ENCODE measurements around the gene INSIG1.

DNA sequence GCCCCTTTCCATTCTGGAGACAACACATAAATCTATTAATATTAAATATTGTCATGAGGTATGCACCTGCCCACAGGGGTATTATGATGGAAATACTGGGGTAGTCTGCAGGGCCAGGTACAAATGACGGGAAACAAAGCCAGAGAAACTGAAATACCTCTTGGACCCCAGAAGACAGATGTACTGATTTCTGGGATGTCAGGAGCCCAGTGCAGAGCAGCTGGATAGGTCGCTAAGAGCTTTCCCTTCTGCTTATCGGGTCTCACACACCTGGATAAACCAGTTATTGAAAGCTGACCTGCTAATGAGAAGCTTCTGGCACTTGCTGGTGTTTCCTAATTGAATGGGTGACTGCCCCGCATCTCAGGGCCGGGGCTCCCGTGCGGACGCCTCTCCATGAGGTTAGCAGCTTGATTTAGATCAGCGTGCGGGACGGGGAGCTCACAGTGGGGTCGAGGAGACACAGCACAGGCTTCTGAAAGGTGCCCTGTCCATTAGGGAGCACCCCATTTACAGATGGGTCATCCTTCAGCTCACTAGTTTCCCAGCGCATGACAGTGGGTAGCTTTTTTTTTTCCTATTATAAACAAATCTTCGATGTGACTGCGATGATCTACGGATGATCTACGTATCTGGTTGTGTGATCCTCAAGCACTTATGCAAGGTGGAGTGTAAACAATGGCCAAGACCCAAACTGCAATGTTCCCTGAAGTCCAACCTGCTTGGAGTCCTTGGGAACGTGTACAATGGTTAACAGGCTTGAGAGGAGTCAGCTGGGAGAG lies 1.5 kb upstream of the INSIG1 start:
- TF ChIP-seq, protein P1, sequence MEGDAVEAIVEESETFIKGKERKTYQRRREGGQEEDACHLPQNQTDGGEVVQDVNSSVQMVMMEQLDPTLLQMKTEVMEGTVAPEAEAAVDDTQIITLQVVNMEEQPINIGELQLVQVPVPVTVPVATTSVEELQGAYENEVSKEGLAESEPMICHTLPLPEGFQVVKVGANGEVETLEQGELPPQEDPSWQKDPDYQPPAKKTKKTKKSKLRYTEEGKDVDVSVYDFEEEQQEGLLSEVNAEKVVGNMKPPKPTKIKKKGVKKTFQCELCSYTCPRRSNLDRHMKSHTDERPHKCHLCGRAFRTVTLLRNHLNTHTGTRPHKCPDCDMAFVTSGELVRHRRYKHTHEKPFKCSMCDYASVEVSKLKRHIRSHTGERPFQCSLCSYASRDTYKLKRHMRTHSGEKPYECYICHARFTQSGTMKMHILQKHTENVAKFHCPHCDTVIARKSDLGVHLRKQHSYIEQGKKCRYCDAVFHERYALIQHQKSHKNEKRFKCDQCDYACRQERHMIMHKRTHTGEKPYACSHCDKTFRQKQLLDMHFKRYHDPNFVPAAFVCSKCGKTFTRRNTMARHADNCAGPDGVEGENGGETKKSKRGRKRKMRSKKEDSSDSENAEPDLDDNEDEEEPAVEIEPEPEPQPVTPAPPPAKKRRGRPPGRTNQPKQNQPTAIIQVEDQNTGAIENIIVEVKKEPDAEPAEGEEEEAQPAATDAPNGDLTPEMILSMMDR (conservative IDR thresholded peaks at IDR 0.05; ENCODE audit: low read depth in 2 of 2) = no peak
- TF ChIP-seq POLR2AphosphoS5 (IDR thresholded peaks at IDR 0.05; ENCODE audit: low read depth) (no peak), EZH2 (IDR thresholded peaks at IDR 0.05; ENCODE audit: low read depth, unreplicated experiment) (no peak), JUNB (IDR thresholded peaks at IDR 0.05; ENCODE audit: unreplicated experiment) (no peak)
- TF ChIP-seq, protein P2, sequence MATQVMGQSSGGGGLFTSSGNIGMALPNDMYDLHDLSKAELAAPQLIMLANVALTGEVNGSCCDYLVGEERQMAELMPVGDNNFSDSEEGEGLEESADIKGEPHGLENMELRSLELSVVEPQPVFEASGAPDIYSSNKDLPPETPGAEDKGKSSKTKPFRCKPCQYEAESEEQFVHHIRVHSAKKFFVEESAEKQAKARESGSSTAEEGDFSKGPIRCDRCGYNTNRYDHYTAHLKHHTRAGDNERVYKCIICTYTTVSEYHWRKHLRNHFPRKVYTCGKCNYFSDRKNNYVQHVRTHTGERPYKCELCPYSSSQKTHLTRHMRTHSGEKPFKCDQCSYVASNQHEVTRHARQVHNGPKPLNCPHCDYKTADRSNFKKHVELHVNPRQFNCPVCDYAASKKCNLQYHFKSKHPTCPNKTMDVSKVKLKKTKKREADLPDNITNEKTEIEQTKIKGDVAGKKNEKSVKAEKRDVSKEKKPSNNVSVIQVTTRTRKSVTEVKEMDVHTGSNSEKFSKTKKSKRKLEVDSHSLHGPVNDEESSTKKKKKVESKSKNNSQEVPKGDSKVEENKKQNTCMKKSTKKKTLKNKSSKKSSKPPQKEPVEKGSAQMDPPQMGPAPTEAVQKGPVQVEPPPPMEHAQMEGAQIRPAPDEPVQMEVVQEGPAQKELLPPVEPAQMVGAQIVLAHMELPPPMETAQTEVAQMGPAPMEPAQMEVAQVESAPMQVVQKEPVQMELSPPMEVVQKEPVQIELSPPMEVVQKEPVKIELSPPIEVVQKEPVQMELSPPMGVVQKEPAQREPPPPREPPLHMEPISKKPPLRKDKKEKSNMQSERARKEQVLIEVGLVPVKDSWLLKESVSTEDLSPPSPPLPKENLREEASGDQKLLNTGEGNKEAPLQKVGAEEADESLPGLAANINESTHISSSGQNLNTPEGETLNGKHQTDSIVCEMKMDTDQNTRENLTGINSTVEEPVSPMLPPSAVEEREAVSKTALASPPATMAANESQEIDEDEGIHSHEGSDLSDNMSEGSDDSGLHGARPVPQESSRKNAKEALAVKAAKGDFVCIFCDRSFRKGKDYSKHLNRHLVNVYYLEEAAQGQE (IDR thresholded peaks at IDR 0.05; ENCODE audit: unreplicated experiment) = no peak

Measured in GM23338 (cell line).